Neuronal stem cell (in vitro differentiated cells): ENCODE results near the gene SINHCAF.
"Not testable (repeated sequence)": the region's sequence is repeated elsewhere in the genome, so short reads cannot be mapped to it uniquely, and the experiment has no call there.

Experiments
- DNase-seq: peaks from one replicate; pipeline ENCODE4 v3.0.0-alpha.2; 2013; ENCODE audit warnings: low spot score
- H2AFZ ChIP-seq: one replicate; pipeline ENCODE4 v1.6.1; 2013; ENCODE audit warnings: mild to moderate bottlenecking, low read length, inconsistent platforms
- H2AK5ac ChIP-seq: 2 replicates; pipeline ENCODE4 v1.6.1; 2013; ENCODE audit warnings: low read depth, mild to moderate bottlenecking, inconsistent platforms, low read length, moderate library complexity, mixed read lengths
- H2BK120ac ChIP-seq: 2 replicates; pipeline ENCODE4 v1.6.1; 2013; ENCODE audit warnings: low read depth, mild to moderate bottlenecking, inconsistent platforms, low read length, moderate library complexity, mixed read lengths
- H2BK12ac ChIP-seq: one replicate; pipeline ENCODE4 v1.6.1; 2013; ENCODE audit warnings: low read length, inconsistent platforms
- H2BK15ac ChIP-seq: 2 replicates; pipeline ENCODE4 v1.6.1; 2013; ENCODE audit warnings: mild to moderate bottlenecking, low read length, inconsistent platforms, mixed read lengths
- H2BK5ac ChIP-seq: one replicate; pipeline ENCODE4 v1.6.1; 2013; ENCODE audit warnings: inconsistent platforms, mild to moderate bottlenecking, low read length, moderate library complexity
- H3K14ac ChIP-seq: one replicate; pipeline ENCODE4 v1.6.1; 2013; ENCODE audit warnings: low read length, inconsistent platforms
- H3K18ac ChIP-seq: 2 replicates; pipeline ENCODE4 v1.6.1; 2013; ENCODE audit warnings: low read length, inconsistent platforms
- H3K23ac ChIP-seq: 2 replicates; pipeline ENCODE4 v1.6.1; 2013; ENCODE audit warnings: low read depth, mild to moderate bottlenecking, mixed read lengths, low read length, inconsistent platforms; ENCODE audit not compliant: poor library complexity
- H3K27ac ChIP-seq: replicated peaks from 3 replicates; pipeline ENCODE4 v1.5.1; 2013; ENCODE audit warnings: low read length, inconsistent platforms
- H3K27me3 ChIP-seq, 3 experiments: 2 replicates each; pipeline ENCODE4 v1.6.1; 2013; ENCODE audit warnings: low read length in 3 of 3, mild to moderate bottlenecking in 2 of 3, inconsistent platforms in 1 of 3, low read depth in 1 of 3, mixed read lengths in 1 of 3, moderate library complexity in 1 of 3; ENCODE audit not compliant: control insufficient read depth in 3 of 3, insufficient read depth in 3 of 3
- H3K36me3 ChIP-seq, 2 donors: replicated peaks in 1 of 2; 2 replicates each; pipeline ENCODE4 v1.6.1; 2013; ENCODE audit warnings: low read length in 2 of 2; ENCODE audit not compliant: control insufficient read depth in 2 of 2, insufficient read depth in 2 of 2
- H3K4ac ChIP-seq: 2 replicates; pipeline ENCODE4 v1.6.1; 2013; ENCODE audit warnings: inconsistent platforms, mild to moderate bottlenecking, low read length, moderate library complexity
- H3K4me1 ChIP-seq, 2 donors: 1 replicate in 1 of 2; 2 replicates in 1 of 2; pipeline ENCODE4 v1.6.1; 2013; ENCODE audit warnings: low read length in 2 of 2, low read depth in 1 of 2; ENCODE audit not compliant: control insufficient read depth in 2 of 2, insufficient read depth in 1 of 2
- H3K4me2 ChIP-seq: one replicate; pipeline ENCODE4 v1.6.1; 2013; ENCODE audit warnings: mild to moderate bottlenecking, low read length, inconsistent platforms; ENCODE audit not compliant: insufficient read depth, poor library complexity, severe bottlenecking
- H3K4me3 ChIP-seq, 2 donors: 2 replicates each; pipeline ENCODE4 v1.5.1; 2013; ENCODE audit warnings: low read length in 2 of 2, mild to moderate bottlenecking in 2 of 2, inconsistent platforms in 1 of 2, moderate library complexity in 1 of 2
- H3K79me1 ChIP-seq: one replicate; pipeline ENCODE4 v1.6.1; 2013; ENCODE audit warnings: low read depth, mild to moderate bottlenecking, inconsistent platforms, low read length, moderate library complexity
- H3K9ac ChIP-seq: one replicate; pipeline ENCODE4 v1.6.1; 2013; ENCODE audit warnings: mild to moderate bottlenecking, low read depth, low read length, inconsistent platforms; ENCODE audit not compliant: poor library complexity
- H3K9me3 ChIP-seq, 2 donors: replicated peaks in 1 of 2; 2 replicates each; pipeline versions ENCODE3 to v1.6.1; 2013; ENCODE audit warnings: low read length in 2 of 2, mild to moderate bottlenecking in 2 of 2, inconsistent platforms in 1 of 2, low read depth in 1 of 2, mixed read lengths in 1 of 2, moderate library complexity in 1 of 2; ENCODE audit not compliant: control insufficient read depth in 2 of 2, insufficient read depth in 1 of 2
- H4K8ac ChIP-seq: one replicate; pipeline ENCODE4 v1.6.1; 2013; ENCODE audit warnings: low read depth, mild to moderate bottlenecking, inconsistent platforms, low read length, moderate library complexity
- H4K91ac ChIP-seq: one replicate; pipeline ENCODE4 v1.6.1; 2013; ENCODE audit warnings: low read length, low read depth, mild to moderate bottlenecking, inconsistent platforms; ENCODE audit not compliant: poor library complexity
- WGBS, 2 donors: extraction: QIAGEN DNeasy Blood & Tissue Kit; methylation state at CpG; one replicate each; pipeline ENCODE4 v1.1.7; 2013; ENCODE audit warnings: missing lambda C conversion rate in 2 of 2, mixed read lengths in 1 of 2; ENCODE audit not compliant: insufficient read length in 2 of 2, insufficient replicate concordance in 1 of 2; ENCODE audit errors: extremely low coverage in 2 of 2; 5-methylcytosine and 5-hydroxymethylcytosine counted together

Gene SINHCAF

DNA sequence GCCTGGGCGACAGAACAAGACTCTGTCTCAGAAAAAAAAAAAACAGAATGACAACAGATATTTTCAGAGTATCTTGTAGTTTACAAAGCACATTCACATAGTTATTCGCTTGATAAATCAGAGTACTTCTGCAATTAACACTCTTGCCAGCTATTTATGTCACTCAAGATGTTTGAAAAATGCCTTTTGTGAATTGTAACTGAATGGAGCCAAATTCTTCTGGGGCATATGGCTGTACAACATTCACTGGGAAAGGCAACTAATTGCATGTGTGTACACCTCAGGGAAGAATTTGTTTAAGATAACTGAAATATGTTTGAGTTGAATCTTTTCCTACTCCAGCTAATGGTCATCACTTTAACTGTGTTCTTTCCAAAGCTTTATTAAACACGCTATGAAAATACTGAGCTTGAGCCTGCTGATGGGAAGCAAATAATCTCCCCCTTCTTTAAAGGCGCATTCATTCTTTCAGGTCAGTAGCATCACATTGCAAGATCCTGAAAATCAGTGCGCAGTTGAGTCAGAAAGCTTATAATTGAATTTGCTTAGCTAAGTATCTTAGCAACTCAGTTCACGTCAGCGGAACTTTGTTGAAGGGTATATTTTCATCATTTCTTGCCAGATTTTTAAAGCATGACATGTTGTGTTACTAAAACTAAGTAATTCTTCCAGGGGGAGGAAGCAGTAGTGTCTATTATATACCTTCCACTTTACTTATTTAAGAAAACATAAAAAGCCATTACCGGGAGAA, 66.6 kb downstream of the SINHCAF start:
- Histone ChIP-seq H2AK5ac (no peak overlapping the region), H3K4me3 (no peak overlapping the region), H3K36me3 (no peaks in the 10 kb centered on the region), H3K4me1 (no peaks in the 10 kb centered on the region), H3K18ac (no peak overlapping the region), H2BK5ac (no peak overlapping the region), H2BK120ac (no peak overlapping the region), H3K9ac (no peak overlapping the region), H3K79me1 (no peaks in the 10 kb centered on the region), H3K4me2 (no peak overlapping the region), H3K27ac (no peak overlapping the region), H2BK12ac (no peak overlapping the region), H2BK15ac (no peak overlapping the region), H3K14ac (no peak overlapping the region), H3K27me3 (no peaks in the 10 kb centered on the region), H2AFZ (no peak overlapping the region), H3K9me3 (no peaks in the 10 kb centered on the region), H3K23ac (no peak overlapping the region), H4K91ac (no peak overlapping the region), H3K4ac (no peak overlapping the region), H4K8ac (no peak overlapping the region)
- DNase-seq, result no peak
- no CpG with 5 or more reads among the region's 8 CpGs for WGBS, 2 donors

DNA sequence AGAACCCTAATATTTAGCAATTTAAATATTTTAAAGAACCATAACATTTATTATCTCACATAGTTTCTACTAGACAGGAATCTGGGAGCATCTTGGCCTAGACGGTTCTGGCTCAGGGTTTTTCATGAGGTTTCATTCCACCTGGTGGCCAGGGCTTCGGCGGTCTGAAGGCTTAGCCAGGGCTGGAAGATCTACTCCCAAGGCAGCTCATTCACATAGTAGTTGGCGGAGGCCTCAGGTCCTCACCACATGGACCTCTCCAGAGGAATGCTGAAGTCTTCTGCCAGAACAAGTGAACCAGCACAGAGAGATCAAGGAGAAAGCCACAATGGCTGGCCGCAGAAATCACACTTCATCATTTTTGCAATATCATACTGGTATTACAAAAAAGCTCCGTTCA, 68.2 kb downstream of the SINHCAF start:
- DNase-seq, result no peak
- Histone ChIP-seq H2BK120ac (no peak overlapping the region), H3K18ac (no peak overlapping the region), H2BK5ac (no peak overlapping the region), H2BK12ac (no peak overlapping the region), H3K4ac (no peak overlapping the region), H4K91ac (no peak overlapping the region), H2BK15ac (no peak overlapping the region), H3K36me3 (no peaks in the 10 kb centered on the region), H3K4me2 (no peak overlapping the region), H3K4me1 (no peaks in the 10 kb centered on the region), H3K9me3 (no peaks in the 10 kb centered on the region), H3K79me1 (no peaks in the 10 kb centered on the region), H3K23ac (no peak overlapping the region), H3K9ac (no peak overlapping the region), H3K4me3 (no peak overlapping the region), H2AK5ac (no peak overlapping the region), H4K8ac (no peak overlapping the region), H2AFZ (no peak overlapping the region), H3K14ac (no peak overlapping the region), H3K27me3 (no peaks in the 10 kb centered on the region), H3K27ac (no peak overlapping the region)
- no CpG with 5 or more reads among the region's 6 CpGs for WGBS, 2 donors

DNA sequence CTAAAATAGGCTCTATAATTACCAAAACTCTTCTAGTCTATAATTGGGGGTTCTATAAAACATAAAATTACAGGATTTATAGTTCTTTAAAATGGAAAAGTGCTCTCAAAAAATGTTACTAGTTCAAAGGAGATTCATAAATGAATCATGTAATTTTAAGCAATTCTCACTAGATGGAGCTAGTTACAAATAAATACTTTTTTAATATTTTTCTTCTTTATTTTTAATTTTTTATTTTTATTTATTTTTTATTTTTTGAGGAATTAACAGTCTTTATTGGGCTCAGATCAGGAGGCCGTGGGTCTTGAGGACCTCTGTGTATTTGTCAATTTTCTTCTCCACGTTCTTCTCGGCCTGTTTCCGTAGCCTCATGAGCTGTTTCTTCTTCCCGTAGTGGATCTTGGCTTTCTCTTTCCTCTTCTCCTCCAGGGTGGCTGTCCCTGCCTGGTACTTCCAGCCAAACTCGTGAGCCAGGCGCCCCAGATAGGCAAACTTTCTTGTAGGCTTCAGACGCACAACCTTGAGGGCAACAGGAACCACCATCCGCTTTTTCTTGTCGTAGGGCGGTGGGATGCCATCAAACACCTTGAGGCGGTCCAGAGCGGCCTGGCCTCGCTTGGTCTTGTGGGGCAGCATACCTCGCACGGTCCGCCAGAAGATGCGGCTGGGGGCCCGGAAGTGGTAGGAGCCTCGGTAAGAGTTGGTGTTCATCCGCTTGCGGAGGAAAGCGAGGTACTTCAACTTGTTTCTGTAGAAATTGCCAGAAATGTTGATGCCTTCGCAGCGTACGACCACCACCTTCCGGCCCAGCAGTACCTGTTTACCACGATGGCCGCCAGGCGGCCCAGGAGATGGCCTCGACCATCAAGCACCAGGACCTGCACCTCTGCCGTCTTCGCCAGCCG, 74.0 kb downstream of the SINHCAF start:
- DNase-seq, H3K4ac ChIP-seq, H3K79me1 ChIP-seq, H2BK12ac ChIP-seq, H3K9ac ChIP-seq, H3K23ac ChIP-seq, H2AFZ ChIP-seq, H3K27ac ChIP-seq, H3K9me3 ChIP-seq, H3K14ac ChIP-seq, H4K8ac ChIP-seq, H4K91ac ChIP-seq, H2AK5ac ChIP-seq, H3K36me3 ChIP-seq, H3K4me3 ChIP-seq, H3K27me3 ChIP-seq, H3K4me2 ChIP-seq, H2BK15ac ChIP-seq, H2BK120ac ChIP-seq, H3K4me1 ChIP-seq, H2BK5ac ChIP-seq: not testable (repeated sequence)
- H3K18ac ChIP-seq, result peak overlapping the region; percentile 38
- WGBS, 2 donors, result no CpG with 5 or more reads among the region's 34 CpGs

GRCh38 chr12:31250179-31250578, 75.8 kb downstream of the SINHCAF start:
- no peaks in the 10 kb centered on the region for H3K27me3 ChIP-seq
- no peak overlapping the region for H2BK120ac ChIP-seq
- H4K8ac ChIP-seq, result no peak overlapping the region
- H4K91ac ChIP-seq, result no peak overlapping the region
- H3K79me1 ChIP-seq, result no peaks in the 10 kb centered on the region
- H2AK5ac ChIP-seq, result no peak overlapping the region
- H2AFZ ChIP-seq, result no peak overlapping the region
- H3K18ac ChIP-seq, result no peak overlapping the region
- no CpG with 5 or more reads among the region's 6 CpGs for WGBS, 2 donors
- H2BK15ac ChIP-seq, result no peak overlapping the region
- H3K9me3 ChIP-seq, result no peaks in the 10 kb centered on the region
- H3K4ac ChIP-seq, result no peak overlapping the region
- H2BK5ac ChIP-seq, result no peak overlapping the region
- H3K4me1 ChIP-seq, result peaks cover 0 to 4% of the 10 kb centered on the region in 2 donors
- no peak overlapping the region for H3K14ac ChIP-seq
- no peak overlapping the region for H3K9ac ChIP-seq
- H3K23ac ChIP-seq, result no peak overlapping the region
- H2BK12ac ChIP-seq, result no peak overlapping the region
- no peak for DNase-seq
- H3K4me2 ChIP-seq, result no peak overlapping the region
- no peaks in the 10 kb centered on the region for H3K36me3 ChIP-seq
- no peak overlapping the region for H3K4me3 ChIP-seq
- H3K27ac ChIP-seq, result no peak overlapping the region
